IMR-90 (cell line): ENCODE results near the gene ODAD3. TPM values are rescaled to one million over a fixed set of nuclear protein-coding genes. Genes with fewer than 3 reads are reported as not detected.

Source experiments
- ATAC-seq: fragments of 200-7000 bp; cut with Tn5 transposase; 2 replicates; pipeline ENCODE4 v1.9.1; 2020; ENCODE audit warnings: low read depth, mild to moderate bottlenecking, moderate library complexity
- BruUV-seq: library from RNA; stranded (reverse); fragments of 400-500 nt; replicated peaks from 2 replicates; lab custom pipeline; 2021; lab: Mats Ljungman, UMichigan
- CTCF ChIA-PET: fragments of 300-600 bp; formaldehyde crosslinking; extraction: SDS; loops from one replicate; lab custom pipeline; 2021; ENCODE audit warnings: antibody characterized with exemption; lab: Yijun Ruan, JAX
- POLR2A ChIA-PET: fragments of 300-600 bp; sonication (Branson Sonifier 250); formaldehyde crosslinking; loops from one replicate; lab custom pipeline; 2022; ENCODE audit warnings: antibody characterized with exemption; ENCODE audit not compliant: unreplicated experiment; lab: Charles Lee
- DNase-seq: peaks from one replicate; pipeline ENCODE4 v3.0.0; 2013
- H2AFZ ChIP-seq: replicated peaks from 2 replicates; pipeline ENCODE3; 2013; ENCODE audit warnings: low read length, mild to moderate bottlenecking; ENCODE audit not compliant: poor library complexity
- H2AK5ac ChIP-seq: 2 replicates; pipeline ENCODE4 v1.6.1; 2013; ENCODE audit warnings: low read depth, low read length, inconsistent platforms
- H2AK9ac ChIP-seq: replicated peaks from 2 replicates; pipeline ENCODE3; 2013; ENCODE audit warnings: mild to moderate bottlenecking, low read depth, low read length, moderate library complexity; ENCODE audit not compliant: poor library complexity
- H2BK120ac ChIP-seq: 2 replicates; pipeline ENCODE4 v1.6.1; 2013; ENCODE audit warnings: low read depth, low read length, inconsistent platforms
- H2BK15ac ChIP-seq: 3 replicates; pipeline ENCODE4 v1.6.1; 2013; ENCODE audit warnings: low read depth, low read length, inconsistent platforms
- H2BK20ac ChIP-seq: 2 replicates; pipeline ENCODE4 v1.6.1; 2013; ENCODE audit warnings: low read depth, mild to moderate bottlenecking, inconsistent platforms, low read length, moderate library complexity
- H2BK5ac ChIP-seq: 2 replicates; pipeline ENCODE4 v1.6.1; 2013; ENCODE audit warnings: mild to moderate bottlenecking, low read depth, low read length, inconsistent platforms; ENCODE audit not compliant: poor library complexity, severe bottlenecking
- H3K14ac ChIP-seq: replicated peaks from 2 replicates; pipeline ENCODE4 v1.6.1; 2013; ENCODE audit warnings: low read depth, low read length, inconsistent platforms
- H3K18ac ChIP-seq: 2 replicates; pipeline ENCODE4 v1.6.1; 2013; ENCODE audit warnings: low read depth, low read length, control low read depth
- H3K23ac ChIP-seq: 2 replicates; pipeline ENCODE4 v1.6.1; 2013; ENCODE audit warnings: low read depth, low read length, inconsistent platforms
- H3K27ac ChIP-seq: 2 replicates; pipeline ENCODE4 v1.5.1; 2013; ENCODE audit warnings: mild to moderate bottlenecking, control low read depth, low read length; ENCODE audit not compliant: insufficient read depth
- H3K27me3 ChIP-seq: 2 replicates; pipeline ENCODE4 v1.6.1; 2013; ENCODE audit warnings: low read length; ENCODE audit not compliant: control insufficient read depth, insufficient read depth
- H3K36me3 ChIP-seq: 2 replicates; pipeline ENCODE4 v1.6.1; 2013; ENCODE audit warnings: low read length, mixed read lengths; ENCODE audit not compliant: control insufficient read depth, insufficient read depth
- H3K4ac ChIP-seq: 2 replicates; pipeline ENCODE4 v1.6.1; 2013; ENCODE audit warnings: low read depth, low read length, inconsistent platforms
- H3K4me1 ChIP-seq: 2 replicates; pipeline ENCODE4 v1.6.1; 2013; ENCODE audit warnings: low read length, mixed read lengths; ENCODE audit not compliant: control insufficient read depth, insufficient read depth
- H3K4me2 ChIP-seq: 2 replicates; pipeline ENCODE4 v1.6.1; 2013; ENCODE audit warnings: low read depth, mild to moderate bottlenecking, control low read depth, low read length, moderate library complexity
- H3K4me3 ChIP-seq: 2 replicates; pipeline ENCODE4 v1.5.1; 2013; ENCODE audit warnings: low read depth, mild to moderate bottlenecking, control low read depth, low read length, moderate library complexity; ENCODE audit not compliant: insufficient read depth
- H3K56ac ChIP-seq: 2 replicates; pipeline ENCODE4 v1.6.1; 2013; ENCODE audit warnings: low read length, inconsistent platforms; ENCODE audit not compliant: insufficient read depth; ENCODE audit errors: extremely low read depth
- H3K79me1 ChIP-seq, 2 experiments: 2 replicates each; pipeline ENCODE4 v1.6.1; 2013; ENCODE audit warnings: low read length in 2 of 2, inconsistent platforms in 1 of 2, low read depth in 1 of 2
- H3K9ac ChIP-seq: 2 replicates; pipeline ENCODE4 v1.6.1; 2013; ENCODE audit warnings: low read depth, low read length, control low read depth
- H3K9me1 ChIP-seq: 2 replicates; pipeline ENCODE4 v1.6.1; 2013; ENCODE audit warnings: low read length, inconsistent platforms; ENCODE audit not compliant: insufficient read depth
- H3K9me3 ChIP-seq: 2 replicates; pipeline ENCODE4 v1.6.1; 2013; ENCODE audit warnings: low read length; ENCODE audit not compliant: control insufficient read depth, insufficient read depth
- H4K20me1 ChIP-seq: 2 replicates; pipeline ENCODE4 v1.6.1; 2013; ENCODE audit warnings: low read length, inconsistent platforms; ENCODE audit not compliant: insufficient read depth
- H4K5ac ChIP-seq: 2 replicates; pipeline ENCODE4 v1.6.1; 2013; ENCODE audit warnings: mild to moderate bottlenecking, low read depth, low read length, control low read depth
- H4K8ac ChIP-seq, 2 experiments: 2 replicates each; pipeline ENCODE4 v1.6.1; 2013; ENCODE audit warnings: low read depth in 2 of 2, low read length in 2 of 2, control low read depth in 1 of 2, inconsistent platforms in 1 of 2
- H4K91ac ChIP-seq: 2 replicates; pipeline ENCODE4 v1.6.1; 2013; ENCODE audit warnings: low read depth, low read length, inconsistent platforms; ENCODE audit not compliant: insufficient read depth
- RAD21 ChIP-seq: IDR thresholded peaks from 2 replicates; pipeline ENCODE4 v1.6.1; 2012; ENCODE audit warnings: low read length, improper control_type of control experiment
- SMC3 ChIP-seq: fragments of 150-350 bp; IDR thresholded peaks from 2 replicates; pipeline ENCODE4 v1.6.1; 2016; ENCODE audit warnings: low read depth, mild to moderate bottlenecking, antibody characterized with exemption, low read length, moderate library complexity
- WGBS, 2 experiments: methylation state at CpG; one replicate each; pipeline versions ENCODE4 v1.1.5 to v1.1.7; 2013; ENCODE audit warnings: missing lambda C conversion rate in 2 of 2; ENCODE audit not compliant: insufficient read length in 1 of 2; ENCODE audit errors: extremely low coverage in 2 of 2; 5-methylcytosine and 5-hydroxymethylcytosine counted together
- dilution Hi-C: fragments of 300-500 bp; cut with HindIII; formaldehyde crosslinking; loops from one replicate; pipeline ENCODE4 v1.14.3; 2018; ENCODE audit warnings: low sequenced_read_pairs; ENCODE audit not compliant: unreplicated experiment
- in situ Hi-C: fragments of 300-500 bp; cut with MboI; formaldehyde crosslinking; loops from 3 replicates; pipeline ENCODE4 v1.14.3; 2019; ENCODE audit warnings: low sequenced_read_pairs, inconsistent platforms, mixed read lengths
- intact Hi-C: fragments of 100-400 bp; cut with micrococcal nuclease; formaldehyde crosslinking; loops from 2 replicates; pipeline ENCODE4 v1.10.0; 2022
- polyA plus RNA-seq, 3 experiments: library from polyadenylated mRNA; depleted of rRNA; stranded (reverse); fragments of >200 nt; gene quantifications; 2 replicates each; pipeline ENCODE4 v1.2.3, GENCODE V29; 2012; ENCODE audit warnings: low replicate concordance in 1 of 3
- total RNA-seq: library from RNA; depleted of rRNA; stranded (reverse); fragments of >200 nt; gene quantifications from 2 replicates; pipeline ENCODE4 v1.2.3, GENCODE V29; 2012
- TF ChIP-seq, protein P1 (sequence below): fragments of 150-350 bp; IDR thresholded peaks from 2 replicates; pipeline ENCODE4 v1.6.1; 2016; ENCODE audit warnings: low read depth, mild to moderate bottlenecking, low read length, moderate library complexity, borderline replicate concordance
- TF ChIP-seq, protein P2 (sequence below): fragments of 150-350 bp; IDR thresholded peaks from 2 replicates; pipeline ENCODE4 v1.6.1; 2017; ENCODE audit warnings: mild to moderate bottlenecking, antibody characterized with exemption, low read length, low read depth
- TF ChIP-seq, protein P3 (sequence below): conservative IDR thresholded peaks from 2 replicates; pipeline ENCODE4 v1.5.1; 2012; ENCODE audit warnings: mild to moderate bottlenecking, low read depth, low read length, improper control_type of control experiment

The ODAD3 gene
- total and polyA plus RNA-seq, 2 of the 4 experiments (the other 2 are of a cell fraction): under 0.01 to 0.44 TPM

DNA sequence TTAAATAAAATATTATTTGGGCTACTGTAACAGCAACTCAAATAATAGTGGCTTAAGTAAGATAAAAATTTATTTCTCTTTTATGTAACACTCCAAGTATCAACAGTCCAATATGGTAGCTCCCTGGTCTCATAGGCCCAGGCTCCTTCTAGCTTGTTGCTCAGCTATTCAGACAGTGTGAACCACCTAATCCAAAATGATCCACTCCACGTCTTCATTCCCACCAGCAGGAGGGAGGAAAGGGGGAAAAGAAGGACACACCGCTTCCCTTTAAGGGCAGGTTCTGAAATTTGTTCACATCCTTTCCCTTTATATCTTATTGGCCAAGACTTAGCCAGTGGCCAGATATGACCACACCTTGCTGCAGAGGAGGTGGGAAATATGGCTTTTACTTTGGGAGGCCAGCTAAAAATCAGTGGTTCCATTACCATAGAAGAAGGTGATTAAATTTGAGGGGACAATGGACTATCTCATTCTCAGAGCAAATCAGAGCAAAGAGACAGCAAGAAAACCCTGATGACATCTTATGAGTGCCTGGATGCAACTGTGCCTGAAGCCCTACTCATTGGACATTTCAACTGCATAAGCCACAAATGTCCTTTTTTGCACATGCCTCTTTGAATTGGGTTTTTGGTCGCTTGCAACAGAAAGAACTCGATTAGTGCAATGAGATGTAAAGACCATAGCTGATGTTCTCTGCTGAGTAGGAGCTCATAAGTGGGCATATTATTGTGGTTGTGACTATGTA is 43.8 kb downstream of the ODAD3 start (continued):
- no peak for TF ChIP-seq RAD21

DNA sequence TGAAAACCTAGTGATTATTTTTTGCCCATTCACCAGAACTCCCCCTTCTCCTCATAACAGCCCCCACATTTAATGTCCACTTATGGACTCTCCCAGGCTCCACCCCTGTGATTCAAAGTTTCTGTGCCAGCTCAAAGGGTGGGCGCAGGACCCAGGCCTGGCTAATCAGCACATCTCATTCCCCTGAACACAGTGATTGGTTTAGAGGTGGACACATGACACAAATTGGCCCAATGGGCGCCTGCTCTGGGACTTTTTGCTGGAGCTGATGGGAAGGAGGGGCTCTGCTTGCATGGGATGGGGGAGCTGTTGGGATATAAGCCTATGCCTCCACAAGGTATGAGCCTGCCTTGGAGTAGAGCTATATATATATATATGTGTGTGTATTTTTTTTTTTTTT is 44.6 kb downstream of the ODAD3 start:
- no CpG with 5 or more reads among the region's 2 CpGs for WGBS, 2 experiments
- CTCF ChIA-PET: interaction anchor here (0.6 kb wide), 2 partner anchors 15 to 124 kb away, joined by 3 to 4 read pairs; no protein-coding TSS in a partner anchor
- no peak overlapping the region for H3K56ac ChIP-seq

More for the DNA sequence above, 44.6 kb downstream of the ODAD3 start:
- Histone ChIP-seq H2AFZ (no peak overlapping the region), H3K36me3 (no peaks in the 10 kb centered on the region), H3K4ac (no peak overlapping the region), H2AK9ac (no peak overlapping the region), H3K9ac (no peak overlapping the region), H3K23ac (no peak overlapping the region), H3K9me3 (peaks cover 8% of the 10 kb centered on the region), H3K27ac (no peak overlapping the region), H4K20me1 (no peaks in the 10 kb centered on the region), H3K14ac (no peak overlapping the region), H3K18ac (no peak overlapping the region), H2BK120ac (no peak overlapping the region), H4K91ac (no peak overlapping the region), H3K79me1 (no peaks in the 10 kb centered on the region), H2BK15ac (no peak overlapping the region), H3K27me3 (no peaks in the 10 kb centered on the region), H4K5ac (no peak overlapping the region), H3K9me1 (peaks cover 3% of the 10 kb centered on the region; the same call in 1 of the 2 replicates), H3K4me2 (no peak overlapping the region), H2AK5ac (no peak overlapping the region), H2BK5ac (no peak overlapping the region), H4K8ac (no peak overlapping the region), H2BK20ac (no peak overlapping the region), H3K4me1 (no peaks in the 10 kb centered on the region), H3K4me3 (no peak overlapping the region)
- BruUV-seq: no TSS peak
- DNase-seq (no peak), ATAC-seq (no peak)
- dilution Hi-C loops: no loop called here
- no peak for TF ChIP-seq SMC3
- TF ChIP-seq, protein P1, sequence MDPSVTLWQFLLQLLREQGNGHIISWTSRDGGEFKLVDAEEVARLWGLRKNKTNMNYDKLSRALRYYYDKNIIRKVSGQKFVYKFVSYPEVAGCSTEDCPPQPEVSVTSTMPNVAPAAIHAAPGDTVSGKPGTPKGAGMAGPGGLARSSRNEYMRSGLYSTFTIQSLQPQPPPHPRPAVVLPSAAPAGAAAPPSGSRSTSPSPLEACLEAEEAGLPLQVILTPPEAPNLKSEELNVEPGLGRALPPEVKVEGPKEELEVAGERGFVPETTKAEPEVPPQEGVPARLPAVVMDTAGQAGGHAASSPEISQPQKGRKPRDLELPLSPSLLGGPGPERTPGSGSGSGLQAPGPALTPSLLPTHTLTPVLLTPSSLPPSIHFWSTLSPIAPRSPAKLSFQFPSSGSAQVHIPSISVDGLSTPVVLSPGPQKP: no peak
- TF ChIP-seq, protein P2, sequence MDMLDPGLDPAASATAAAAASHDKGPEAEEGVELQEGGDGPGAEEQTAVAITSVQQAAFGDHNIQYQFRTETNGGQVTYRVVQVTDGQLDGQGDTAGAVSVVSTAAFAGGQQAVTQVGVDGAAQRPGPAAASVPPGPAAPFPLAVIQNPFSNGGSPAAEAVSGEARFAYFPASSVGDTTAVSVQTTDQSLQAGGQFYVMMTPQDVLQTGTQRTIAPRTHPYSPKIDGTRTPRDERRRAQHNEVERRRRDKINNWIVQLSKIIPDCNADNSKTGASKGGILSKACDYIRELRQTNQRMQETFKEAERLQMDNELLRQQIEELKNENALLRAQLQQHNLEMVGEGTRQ: peak; percentile 7; the same call in 1 of the 2 replicates
- TF ChIP-seq, protein P3, sequence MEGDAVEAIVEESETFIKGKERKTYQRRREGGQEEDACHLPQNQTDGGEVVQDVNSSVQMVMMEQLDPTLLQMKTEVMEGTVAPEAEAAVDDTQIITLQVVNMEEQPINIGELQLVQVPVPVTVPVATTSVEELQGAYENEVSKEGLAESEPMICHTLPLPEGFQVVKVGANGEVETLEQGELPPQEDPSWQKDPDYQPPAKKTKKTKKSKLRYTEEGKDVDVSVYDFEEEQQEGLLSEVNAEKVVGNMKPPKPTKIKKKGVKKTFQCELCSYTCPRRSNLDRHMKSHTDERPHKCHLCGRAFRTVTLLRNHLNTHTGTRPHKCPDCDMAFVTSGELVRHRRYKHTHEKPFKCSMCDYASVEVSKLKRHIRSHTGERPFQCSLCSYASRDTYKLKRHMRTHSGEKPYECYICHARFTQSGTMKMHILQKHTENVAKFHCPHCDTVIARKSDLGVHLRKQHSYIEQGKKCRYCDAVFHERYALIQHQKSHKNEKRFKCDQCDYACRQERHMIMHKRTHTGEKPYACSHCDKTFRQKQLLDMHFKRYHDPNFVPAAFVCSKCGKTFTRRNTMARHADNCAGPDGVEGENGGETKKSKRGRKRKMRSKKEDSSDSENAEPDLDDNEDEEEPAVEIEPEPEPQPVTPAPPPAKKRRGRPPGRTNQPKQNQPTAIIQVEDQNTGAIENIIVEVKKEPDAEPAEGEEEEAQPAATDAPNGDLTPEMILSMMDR: no peak
- in situ Hi-C loops: no loop called here
- POLR2A ChIA-PET: no interaction called here
- intact Hi-C loops: no loop called here
